Left forelimb (tissue), 1 donor: Measurements from ENCODE around the gene PRKAG2.

ENCODE experiments used
- DNase-seq: peaks from one replicate; pipeline ENCODE4 v3.0.0-alpha.2; 2018; ENCODE audit warnings: low spot score

The PRKAG2 gene

DNA sequence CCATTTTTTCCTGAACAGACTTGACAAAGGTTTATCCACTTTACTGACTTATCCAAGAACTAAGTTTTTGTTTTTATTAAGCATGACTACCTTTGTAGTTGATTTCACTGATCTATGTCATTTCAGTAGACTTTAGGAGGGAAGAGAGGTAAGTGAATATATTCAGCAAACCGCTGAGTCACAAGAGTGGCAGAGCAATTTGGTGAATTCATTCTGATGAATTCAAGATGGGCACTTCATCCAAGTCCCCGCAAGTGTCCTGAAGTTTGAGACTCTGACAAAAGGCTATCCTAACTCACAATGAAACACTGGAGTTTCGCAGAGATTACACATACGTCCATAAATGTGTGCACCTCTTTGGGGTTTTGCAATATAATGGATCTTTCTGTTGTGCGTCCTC lies 255.0 kb downstream of the PRKAG2 start:
- no peak for DNase-seq

DNA sequence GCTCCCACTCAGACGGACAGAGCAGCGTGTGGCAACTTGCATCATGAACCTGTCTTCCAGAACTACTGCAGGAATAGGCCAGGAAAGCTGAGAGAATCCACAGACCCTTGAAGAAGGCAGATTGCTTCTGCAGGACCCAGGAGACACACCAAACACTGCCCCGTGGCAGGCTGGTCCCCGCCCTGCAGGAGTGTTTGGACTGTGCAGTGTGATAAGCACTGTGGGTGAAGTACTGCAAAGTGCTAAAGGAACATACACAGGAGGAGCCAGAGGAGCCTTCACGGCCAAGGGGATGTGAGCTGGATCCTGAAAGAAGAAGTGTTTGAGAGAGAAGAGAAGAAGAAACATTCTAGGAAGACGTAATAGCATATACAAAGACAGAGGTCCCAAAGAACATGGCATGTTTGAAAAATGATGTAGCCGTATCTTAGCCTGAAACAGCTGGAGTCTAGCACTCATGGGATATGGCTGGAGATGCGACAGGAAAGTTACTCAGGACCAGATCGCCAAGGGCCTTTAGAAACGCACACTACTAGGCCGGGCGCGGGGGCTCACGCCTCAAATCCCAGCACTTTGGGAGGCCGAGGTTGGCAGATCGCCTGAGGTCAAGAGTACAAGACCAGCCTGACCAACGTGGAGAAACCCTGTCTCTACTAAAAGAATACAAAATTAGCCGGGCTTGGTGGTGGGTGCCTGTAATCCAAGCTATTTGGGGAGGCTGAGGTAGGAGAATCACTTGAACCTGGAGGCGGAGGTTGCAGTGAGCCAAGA lies 260.3 kb downstream of the PRKAG2 start:
- no peak for DNase-seq

DNA sequence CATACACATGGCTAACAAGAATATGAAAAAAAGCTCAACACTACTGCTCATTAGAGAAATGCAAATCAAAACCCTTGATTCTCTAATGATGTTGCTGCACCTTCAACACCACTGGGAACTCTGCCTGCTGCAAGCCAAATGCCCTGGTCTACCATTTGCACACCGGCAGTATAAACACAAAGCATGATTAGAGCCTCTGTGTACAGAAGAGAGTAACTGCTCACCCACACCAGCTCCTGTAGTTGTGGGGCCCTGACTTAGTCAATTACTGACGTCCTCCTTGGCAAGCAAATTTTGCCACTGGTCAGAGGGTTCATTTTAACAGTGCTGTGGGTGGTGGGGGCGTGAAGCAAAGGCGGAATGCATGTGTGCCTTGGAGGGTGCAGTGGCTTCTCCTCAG lies 261.1 kb downstream of the PRKAG2 start:
- no peak for DNase-seq

DNA sequence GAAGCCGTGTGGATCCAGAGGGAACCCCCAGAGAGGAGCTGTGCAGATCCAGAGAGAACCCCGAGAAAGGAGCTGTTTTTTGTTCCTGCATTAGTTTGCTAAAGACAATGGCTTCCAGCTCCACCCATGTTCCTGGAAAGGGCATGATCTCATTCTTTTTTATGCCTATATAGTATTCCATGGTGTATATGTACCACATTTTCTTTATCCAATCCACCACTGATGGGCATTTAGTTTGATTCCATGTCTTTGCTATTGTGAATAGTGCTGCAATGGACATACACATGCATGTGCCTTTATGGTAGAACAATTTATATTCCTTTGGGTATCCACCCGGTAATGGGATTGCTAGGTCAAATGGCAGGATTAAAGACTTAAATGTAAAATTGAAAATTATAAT lies 261.9 kb downstream of the PRKAG2 start:
- no peak for DNase-seq

DNA sequence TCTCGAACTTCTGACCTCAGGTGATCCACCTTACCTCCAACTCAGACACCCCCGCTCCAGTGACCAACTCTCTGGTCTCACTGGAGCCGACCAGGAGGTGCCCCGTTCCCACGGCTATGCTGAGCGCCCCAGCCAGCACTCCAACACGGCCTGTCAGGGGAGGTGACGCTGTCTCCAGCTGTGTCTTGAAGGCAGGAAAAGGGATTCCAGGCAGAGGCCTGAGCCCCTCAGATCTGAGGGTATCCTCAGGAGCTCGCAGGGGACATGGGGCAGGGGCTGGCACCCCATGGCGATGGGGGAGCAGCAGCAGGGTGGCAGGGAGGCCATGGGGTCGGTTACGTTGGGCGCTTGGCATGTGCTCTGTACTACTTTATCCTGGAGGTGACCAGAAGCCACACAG lies 262.9 kb downstream of the PRKAG2 start:
- no peak for DNase-seq

DNA sequence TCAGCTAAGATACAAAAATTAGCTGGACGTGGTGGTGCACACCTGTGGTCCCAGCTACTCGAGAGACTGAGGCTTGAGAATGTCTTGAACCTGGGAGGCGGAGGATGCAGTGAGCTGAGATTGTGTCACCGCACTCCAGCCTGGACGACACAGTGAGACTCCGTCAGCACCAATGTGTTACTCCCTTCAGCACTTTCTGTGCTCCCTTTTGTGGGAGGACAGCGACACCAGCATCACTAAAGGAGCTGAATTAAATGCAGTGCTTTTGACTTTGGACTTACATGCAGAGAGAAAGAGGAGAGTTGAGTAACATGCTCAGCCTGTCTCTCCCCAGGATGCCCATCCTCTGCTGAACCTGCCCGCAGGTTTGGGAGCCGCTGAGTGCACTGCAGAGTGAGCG lies 265.0 kb downstream of the PRKAG2 start:
- no peak for DNase-seq

DNA sequence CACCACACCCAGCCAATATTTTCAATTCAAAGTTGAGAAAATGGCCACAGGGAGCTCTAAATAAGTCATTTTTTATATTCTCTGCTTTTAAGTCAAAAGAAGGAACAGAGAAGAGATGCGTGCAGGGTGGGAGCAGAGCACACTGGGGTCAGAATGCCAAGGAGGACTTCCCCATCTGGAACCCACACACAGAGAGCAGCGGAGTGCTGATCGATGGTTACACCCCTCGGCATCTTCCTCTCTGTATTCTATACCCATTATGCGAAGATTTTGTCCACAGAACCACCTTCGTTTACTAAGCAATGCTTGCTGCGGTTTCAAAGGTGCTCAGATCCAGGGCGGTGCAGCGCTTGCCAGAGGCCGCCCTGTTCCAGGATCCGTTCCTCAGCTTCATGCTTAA lies 265.9 kb downstream of the PRKAG2 start:
- no peak for DNase-seq

DNA sequence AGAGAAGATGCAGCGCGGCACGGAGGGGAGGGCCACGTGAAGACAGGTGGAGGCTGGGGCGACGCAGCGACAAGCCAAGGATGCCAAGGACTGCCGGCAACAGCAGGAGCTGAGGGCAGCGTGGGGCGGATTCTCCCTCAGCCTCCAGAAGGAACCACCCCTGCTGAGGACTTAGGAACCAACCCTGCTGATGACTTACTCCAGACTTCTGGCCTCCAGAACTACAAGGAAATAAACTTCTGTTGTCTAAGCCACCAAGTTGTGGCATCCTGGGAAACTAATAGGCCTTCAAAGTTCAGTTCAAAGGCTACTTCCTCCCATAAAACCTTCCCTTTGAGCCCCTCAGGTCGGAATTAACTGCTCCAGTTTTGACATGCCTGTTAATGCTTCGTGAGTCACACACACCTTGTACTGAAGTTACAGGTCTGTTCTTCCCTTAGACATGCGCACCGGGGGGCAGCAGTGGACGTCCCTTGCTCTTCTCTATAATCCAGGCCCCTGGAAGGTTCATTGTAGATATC lies 268.8 kb downstream of the PRKAG2 start:
- DNase-seq, result no peak

DNA sequence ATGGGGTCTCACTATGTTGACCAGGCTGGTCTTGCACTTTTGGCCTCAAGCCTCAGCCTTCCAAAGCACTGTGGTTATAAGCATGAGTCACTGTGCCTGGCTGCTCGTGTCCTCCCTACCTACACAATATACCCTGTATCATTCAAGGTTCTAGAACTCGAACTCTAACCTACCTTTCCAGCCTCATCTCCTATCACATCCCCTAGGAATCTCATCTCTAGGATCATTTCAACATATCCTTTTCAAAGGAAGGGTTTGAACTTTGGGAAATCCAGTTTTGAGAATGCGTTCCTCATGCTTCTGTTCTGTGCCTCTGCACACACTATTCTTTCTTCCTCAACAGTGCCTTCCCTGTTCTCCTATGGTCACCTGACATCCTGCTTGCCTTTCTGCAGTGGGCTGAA lies 269.4 kb downstream of the PRKAG2 start:
- no peak for DNase-seq

DNA sequence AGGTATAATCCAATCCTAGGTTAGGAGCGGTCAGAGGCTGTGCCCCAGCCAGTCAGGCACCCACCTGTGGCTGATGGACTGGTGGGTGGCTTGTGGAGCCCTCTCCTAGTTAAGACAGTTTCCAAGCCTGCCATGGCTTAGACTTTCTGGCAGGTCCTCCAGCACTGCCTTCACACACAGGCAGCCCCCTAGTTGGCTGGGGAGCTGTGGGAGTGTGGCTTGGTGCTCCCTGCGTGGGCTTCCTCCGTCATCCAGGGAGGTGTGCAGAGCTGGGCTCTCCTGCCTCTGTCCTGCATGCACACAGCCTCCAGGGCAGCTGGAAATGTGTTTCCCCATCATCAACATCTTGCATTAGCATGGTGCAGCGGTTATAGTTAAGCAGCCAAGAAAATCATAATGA lies 273.0 kb downstream of the PRKAG2 start:
- DNase-seq, result no peak

DNA sequence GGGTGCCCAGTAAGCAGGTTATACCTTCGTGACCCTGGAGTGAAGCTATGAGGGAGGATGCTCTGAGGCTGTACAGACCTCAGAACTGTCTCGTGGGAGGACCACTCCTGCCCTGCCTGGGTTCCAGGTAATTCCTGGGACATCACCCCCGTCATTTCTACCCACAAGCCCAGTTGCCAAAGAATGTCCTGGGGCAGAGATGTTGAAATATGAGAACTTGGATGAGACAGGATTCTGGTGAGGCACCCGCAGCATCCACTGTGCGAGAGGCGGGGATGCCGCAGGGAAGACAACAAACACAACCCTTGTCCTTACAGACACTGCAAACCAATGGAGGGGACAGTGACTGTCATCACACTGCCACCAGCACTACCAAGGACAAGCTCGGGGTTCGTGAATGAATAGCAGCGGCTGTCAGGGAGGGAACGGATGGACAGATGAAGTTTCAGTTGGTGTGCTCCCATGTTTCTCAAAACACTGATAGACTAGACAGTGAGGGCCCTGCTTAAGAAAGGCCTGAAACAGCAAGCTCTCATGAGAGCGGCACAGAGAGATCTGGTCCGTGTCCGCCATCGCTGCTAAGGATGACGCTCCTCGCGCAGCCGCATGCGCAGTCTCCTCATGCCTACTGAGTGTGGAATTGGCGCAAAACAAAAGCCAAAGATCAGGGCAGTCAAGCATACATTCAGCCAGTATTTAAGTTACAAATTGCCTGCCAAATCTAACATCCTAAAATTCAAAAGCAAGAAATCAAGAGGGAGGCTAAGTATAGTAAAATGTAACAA lies 275.2 kb downstream of the PRKAG2 start:
- no peak for DNase-seq

DNA sequence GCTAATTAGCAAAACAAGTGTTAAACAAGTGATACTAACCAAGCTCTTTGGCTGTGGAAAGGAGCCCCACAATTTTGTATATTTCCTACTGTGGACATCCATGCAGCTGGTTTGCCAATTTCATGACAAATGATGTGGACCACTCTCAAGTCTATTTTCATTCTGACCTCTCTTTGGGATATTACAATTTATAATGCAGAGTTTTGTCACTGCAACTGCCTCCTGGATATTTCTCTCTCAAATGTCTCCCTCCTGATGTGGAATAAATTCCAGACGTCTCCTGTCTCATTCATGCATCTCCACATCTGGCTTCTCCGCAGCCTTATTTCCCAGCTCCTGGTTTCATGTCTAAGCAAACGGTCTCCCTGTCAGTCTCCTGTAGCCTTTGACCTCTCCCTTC lies 276.6 kb downstream of the PRKAG2 start:
- DNase-seq, result no peak

DNA sequence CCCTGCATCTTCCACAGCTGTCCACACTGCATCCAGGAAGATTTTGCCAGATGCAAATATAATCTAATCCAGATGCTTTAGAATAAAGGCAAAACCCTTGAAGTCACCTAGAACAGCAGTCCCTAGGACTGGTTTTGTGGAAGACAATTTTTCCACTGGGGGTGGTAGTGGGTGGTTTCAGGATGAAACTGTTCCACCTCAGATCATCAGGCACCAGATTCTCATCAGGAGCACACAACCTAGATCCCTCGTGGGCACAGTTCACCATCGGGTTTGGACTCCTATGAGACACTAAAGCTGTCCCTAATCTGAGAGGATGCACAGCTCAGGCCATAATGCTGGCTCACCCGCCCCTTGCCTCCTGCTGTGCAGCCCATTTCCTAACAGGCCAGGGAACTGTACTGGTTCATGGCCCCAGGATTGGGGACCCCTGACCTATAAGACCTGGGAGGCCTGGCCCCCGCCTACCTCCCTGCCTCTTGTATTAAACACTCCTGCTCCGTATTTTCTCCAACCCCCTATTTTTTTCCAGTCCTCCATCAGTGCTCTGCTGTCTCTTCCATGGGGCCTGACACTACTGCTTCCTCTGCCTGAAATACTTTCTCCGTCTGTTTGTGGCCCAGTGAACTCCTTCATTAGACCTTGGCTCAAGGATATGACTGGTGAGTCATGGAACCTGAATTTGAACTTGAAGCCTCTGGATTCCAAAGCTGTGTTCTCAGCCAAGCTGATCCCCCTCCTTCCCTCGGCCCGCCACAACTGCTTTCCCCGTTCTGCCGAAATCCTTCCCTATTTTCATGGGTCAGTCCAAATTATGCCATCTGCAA lies 277.3 kb downstream of the PRKAG2 start:
- DNase-seq, result no peak

DNA sequence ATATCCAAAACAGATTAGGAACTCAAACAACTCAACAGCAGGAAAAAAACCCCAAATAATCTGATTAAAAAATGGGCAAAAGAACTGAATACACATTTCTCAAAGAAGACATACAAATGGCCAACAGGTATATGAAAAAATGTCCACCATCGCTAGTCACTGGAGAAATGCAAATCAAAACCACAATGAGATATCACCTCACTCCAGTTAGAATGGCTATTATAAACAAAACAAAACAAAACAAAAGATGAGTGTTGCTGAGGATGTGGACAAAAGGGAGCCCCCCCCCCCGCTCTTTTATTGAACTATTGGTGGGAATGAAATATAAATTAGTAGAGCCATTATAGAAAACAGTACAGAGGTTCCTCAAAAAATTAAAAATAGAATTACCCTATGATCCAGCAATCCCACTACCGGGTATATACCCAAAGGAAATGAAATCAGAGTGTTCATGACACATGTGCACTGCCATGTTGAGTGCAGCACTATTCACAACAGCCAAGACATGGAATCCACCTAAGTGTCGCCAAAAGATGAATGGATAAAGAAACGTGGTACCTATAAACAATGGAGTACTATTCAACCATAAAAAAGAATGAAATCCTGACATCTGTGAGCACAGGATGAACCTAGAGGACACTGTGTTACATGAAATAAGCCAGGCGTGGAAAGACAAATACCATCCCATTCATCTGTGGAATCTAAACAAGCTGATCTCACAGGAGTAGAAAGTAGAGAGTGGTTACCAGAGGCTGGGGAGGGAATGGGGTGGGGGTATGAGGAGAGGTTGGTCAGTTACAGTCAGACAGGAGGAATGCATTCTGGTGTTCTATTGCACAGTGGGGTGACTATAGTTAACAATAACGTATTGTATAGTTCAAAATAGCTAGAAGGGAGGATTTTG lies 279.1 kb downstream of the PRKAG2 start:
- no peak for DNase-seq

DNA sequence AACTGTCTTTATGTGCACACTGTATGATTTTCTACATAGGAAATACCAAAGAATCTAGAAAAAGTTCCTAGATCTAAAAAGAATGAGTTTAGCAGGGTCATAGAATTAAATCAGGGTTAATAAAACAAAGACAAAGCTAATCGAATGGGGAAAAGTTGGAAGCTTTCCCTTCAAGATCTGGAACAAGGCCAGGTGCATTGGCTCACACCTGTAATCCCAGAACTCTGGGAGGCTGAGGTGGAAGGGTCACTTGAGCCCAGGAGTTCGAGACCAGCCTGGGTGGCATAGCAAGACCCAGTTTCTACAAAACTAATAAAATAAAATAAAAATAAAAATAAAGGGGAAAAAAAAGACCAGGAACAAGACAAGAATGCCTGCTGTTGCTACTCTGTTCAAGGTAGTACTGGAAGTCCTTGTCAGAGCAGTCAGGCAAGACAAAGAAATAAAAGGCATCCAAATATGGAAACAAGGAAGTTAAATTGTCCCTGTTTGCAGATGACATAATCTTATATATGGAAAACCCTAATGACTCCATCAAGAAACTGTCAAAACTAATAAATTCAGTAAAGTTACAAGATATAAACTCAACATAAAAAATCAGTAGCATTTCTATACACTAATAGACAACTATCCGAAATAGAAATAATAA lies 281.1 kb downstream of the PRKAG2 start:
- no peak for DNase-seq

DNA sequence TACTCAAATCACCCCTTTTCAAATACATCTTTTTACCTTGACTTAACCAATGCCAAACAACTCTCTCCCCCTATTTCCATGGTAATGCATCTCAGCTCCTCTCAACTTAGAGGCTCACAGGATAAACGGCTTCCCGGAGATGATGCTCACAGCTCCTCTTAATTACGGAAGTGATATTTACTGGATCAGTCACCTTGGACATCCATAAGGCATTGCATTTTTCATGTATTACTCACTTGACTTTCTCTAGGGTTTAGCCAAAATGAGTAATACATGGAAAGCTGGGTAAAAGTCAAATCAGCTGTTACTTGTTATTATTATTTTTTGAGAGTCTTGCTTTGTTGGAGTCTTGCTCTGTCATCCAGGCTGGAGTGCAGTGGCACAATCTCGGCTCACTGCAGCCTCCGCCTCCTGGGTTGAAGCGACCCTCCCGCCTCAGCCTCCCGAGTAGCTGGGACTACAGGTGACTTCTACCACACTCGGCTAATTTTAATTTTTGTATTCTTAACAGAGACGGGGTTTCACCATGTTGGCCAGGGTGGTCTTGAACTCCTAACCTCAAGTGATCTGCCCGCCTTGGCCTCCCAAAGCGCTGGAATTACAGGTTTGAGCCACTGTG lies 283.9 kb downstream of the PRKAG2 start:
- DNase-seq, result no peak

DNA sequence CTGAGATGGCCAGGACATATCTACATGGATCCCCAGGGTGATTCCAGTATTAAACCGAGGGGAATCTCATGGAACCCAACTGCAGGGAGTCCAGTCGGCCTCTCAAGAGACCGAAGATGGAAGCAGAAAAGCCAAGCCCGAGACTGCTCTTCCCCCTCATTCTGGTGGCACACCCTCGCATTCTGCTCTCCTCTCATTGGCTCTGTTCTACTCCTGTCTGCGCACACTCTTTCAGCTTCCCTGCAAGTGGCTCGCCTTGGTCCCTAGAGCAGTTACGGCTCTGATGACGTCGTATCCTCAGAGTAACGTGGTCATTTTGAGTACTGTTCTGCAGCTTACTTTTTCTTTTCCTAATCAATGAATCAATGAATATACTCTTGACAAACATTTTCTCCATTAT lies 284.6 kb downstream of the PRKAG2 start:
- no peak for DNase-seq

DNA sequence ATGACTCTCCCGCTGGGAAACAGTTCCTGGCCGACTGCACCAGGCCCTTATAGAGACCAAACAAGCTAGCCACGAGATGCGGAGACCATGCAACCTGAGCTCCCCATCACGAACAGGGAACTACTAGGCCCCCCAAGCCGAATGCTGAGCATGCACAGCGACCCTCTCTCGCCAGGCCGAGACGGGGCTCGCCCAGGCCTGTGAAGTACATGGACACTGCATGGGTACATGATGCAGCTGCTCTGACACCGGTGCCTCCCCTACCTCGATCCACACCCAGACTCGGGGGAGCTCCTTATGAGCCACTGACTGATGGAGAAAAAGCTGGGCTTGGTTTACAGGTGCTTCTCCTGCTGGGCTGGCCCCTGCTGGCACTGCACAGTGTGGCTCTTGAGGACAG lies 285.0 kb downstream of the PRKAG2 start:
- DNase-seq, result no peak

DNA sequence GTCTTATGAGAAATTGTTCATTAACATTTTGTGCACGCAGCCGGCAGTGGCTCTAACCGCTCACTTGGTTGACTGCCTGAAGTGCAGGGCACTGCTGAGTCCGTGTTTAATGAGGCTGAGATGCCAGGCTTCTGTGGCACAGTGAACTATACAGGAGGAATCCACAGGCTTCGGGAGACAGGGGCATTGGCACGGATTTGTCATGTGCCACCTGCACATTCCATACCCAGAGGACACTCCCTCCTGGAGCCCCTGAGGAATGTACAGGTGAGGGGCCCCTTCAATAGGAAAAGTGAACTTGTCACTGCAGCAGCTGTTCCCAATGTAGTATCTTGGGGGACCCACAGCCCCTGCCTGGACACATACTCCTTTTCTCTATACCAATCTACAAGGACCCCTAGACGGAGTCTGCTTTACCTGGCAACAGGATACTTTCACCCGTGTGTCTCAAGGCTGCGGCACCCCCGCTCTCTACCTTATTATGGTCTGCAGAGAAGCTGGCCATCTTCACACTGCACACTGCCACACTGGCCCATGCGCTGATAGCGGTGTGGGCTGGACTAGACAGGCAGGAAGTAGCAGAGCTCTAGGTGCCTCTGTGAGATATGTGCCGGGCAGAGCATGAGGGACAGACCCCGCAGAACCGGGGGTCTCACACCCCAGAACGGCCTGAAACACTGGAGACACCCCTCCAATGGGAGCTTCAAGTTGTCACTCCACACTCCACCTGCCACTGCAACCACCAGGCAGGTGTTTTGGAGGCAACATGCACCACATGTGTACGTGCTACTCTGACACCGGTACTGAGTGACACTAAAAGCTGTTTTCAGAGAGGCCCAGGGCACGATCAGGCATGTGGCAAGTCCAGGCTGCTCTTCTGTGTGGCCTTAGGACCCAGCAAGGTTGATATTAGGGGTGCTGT lies 285.8 kb downstream of the PRKAG2 start:
- no peak for DNase-seq
